CD4-positive, alpha-beta T cell (primary cell): ENCODE results near the gene WNT2. TPM values are rescaled to one million over a fixed set of nuclear protein-coding genes. Genes with fewer than 3 reads are reported as not detected.

ENCODE experiments used
- ATAC-seq: fragments of 200-7000 bp; cut with Tn5 transposase; one replicate; pipeline ENCODE4 v1.10.0; 2022; ENCODE audit warnings: mild to moderate bottlenecking; ENCODE audit not compliant: poor library complexity
- CTCF ChIA-PET: fragments of 350-600 bp; sonication (Branson Sonifier 250); formaldehyde crosslinking; loops from one replicate; lab custom pipeline; 2021; ENCODE audit warnings: antibody characterized with exemption, inconsistent platforms; lab: Charles Lee
- POLR2A ChIA-PET: fragments of 350-600 bp; sonication (Branson Sonifier 250); formaldehyde crosslinking; loops from one replicate; lab custom pipeline; 2021; ENCODE audit warnings: antibody characterized with exemption, inconsistent platforms; lab: Charles Lee
- DNase-seq, 14 experiments: peaks; one replicate each; pipeline ENCODE4 v3.0.0-alpha.2; 2013 to 2020; ENCODE audit warnings: mixed read lengths in 2 of 14
- H3K27ac ChIP-seq, 2 donors: one replicate each; pipeline versions ENCODE4 v1.5.1 to v1.7.0; 2013; ENCODE audit warnings: low read length in 2 of 2, low read depth in 1 of 2, mild to moderate bottlenecking in 1 of 2
- H3K27me3 ChIP-seq, 2 experiments: 1 replicate in 1 of 2; 2 replicates in 1 of 2; pipeline versions ENCODE4 v1.6.1 to v1.7.0; 2013; ENCODE audit warnings: low read length in 2 of 2, control low read depth in 1 of 2, mild to moderate bottlenecking in 1 of 2, moderate library complexity in 1 of 2; ENCODE audit not compliant: insufficient read depth in 2 of 2, control insufficient read depth in 1 of 2
- H3K36me3 ChIP-seq: one replicate; pipeline ENCODE4 v1.6.1; 2013; ENCODE audit warnings: low read length, control low read depth; ENCODE audit not compliant: insufficient read depth
- H3K4me1 ChIP-seq: one replicate; pipeline ENCODE4 v1.6.1; 2013; ENCODE audit warnings: low read length, control low read depth; ENCODE audit not compliant: insufficient read depth
- H3K4me3 ChIP-seq: one replicate; pipeline ENCODE4 v1.5.1; 2013; ENCODE audit warnings: mild to moderate bottlenecking, low read length, moderate library complexity
- H3K9me3 ChIP-seq, 2 experiments: 1 replicate in 1 of 2; 2 replicates in 1 of 2; pipeline versions ENCODE4 v1.6.1 to v1.7.0; 2013; ENCODE audit warnings: low read length in 2 of 2, mild to moderate bottlenecking in 2 of 2, control low read depth in 1 of 2, moderate library complexity in 1 of 2; ENCODE audit not compliant: control insufficient read depth in 1 of 2, insufficient read depth in 1 of 2
- H3K27ac Mint-ChIP-seq: one replicate; pipeline ENCODE4 v1.8.0; 2020; ENCODE audit warnings: mixed read lengths
- H3K27me3 Mint-ChIP-seq: one replicate; pipeline ENCODE4 v1.8.0; 2021; ENCODE audit warnings: mixed read lengths
- H3K36me3 Mint-ChIP-seq: one replicate; pipeline ENCODE4 v1.8.0; 2021; ENCODE audit warnings: low read depth, mixed read lengths
- H3K4me1 Mint-ChIP-seq: one replicate; pipeline ENCODE4 v1.8.0; 2021; ENCODE audit warnings: low read depth, mixed read lengths
- H3K4me3 Mint-ChIP-seq: one replicate; pipeline ENCODE4 v1.8.0; 2020; ENCODE audit warnings: mild to moderate bottlenecking, mixed read lengths
- H3K9me3 Mint-ChIP-seq: one replicate; pipeline ENCODE4 v1.8.0; 2020; ENCODE audit warnings: mixed read lengths
- intact Hi-C, 2 experiments: fragments of 100-400 bp; cut with DNase I in 1 of 2; cut with micrococcal nuclease in 1 of 2; formaldehyde crosslinking; loops; one replicate each; pipeline versions ENCODE4 v1.15.1 to v1.9.0; 2023 to 2025; cut with DNase I, micrococcal nuclease
- total RNA-seq, 174 experiments: library from RNA in 2 of 174; stranded (reverse) in 2 of 174; gene quantifications; one replicate each; pipeline ENCODE4 v1.2.3 and lab custom pipeline; 2021 to 2026
- TF ChIP-seq, protein P1 (sequence below): fragments of 200-600 bp; IDR thresholded peaks from one replicate; pipeline ENCODE4 v1.8.0; 2022; ENCODE audit warnings: antibody characterized with exemption, mild to moderate bottlenecking

Gene WNT2
- total RNA-seq, 2 experiments from 2014 or later: not detected

DNA sequence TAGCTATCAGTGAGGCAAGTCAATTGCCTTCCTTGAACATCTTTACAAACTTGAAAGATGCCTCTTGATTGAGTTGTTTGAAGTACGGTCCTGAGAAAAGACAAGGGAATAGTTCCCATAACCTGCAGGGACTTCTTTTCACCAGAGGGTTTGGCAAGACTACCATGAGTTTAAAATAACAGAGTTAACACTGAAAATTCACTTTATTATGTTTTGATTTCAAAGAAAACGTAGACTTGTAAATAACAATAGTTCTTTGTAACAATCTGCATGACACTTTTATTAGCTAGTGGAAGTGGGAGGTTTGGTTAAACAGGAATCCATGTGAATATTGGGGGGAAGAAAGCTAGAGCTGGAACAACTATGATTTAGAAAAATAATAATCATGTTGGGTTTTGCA is 49.5 kb downstream of the WNT2 start:
- H3K36me3 ChIP-seq: no peaks in the 10 kb centered on the region
- no peaks in the 10 kb centered on the region for H3K36me3 Mint-ChIP-seq
- ChIA-PET CTCF (no interaction called here), POLR2A (no interaction called here)
- no peaks in the 10 kb centered on the region for H3K4me1 ChIP-seq
- no peak for DNase-seq
- H3K4me3 ChIP-seq: no peak overlapping the region
- TF ChIP-seq, protein P1, sequence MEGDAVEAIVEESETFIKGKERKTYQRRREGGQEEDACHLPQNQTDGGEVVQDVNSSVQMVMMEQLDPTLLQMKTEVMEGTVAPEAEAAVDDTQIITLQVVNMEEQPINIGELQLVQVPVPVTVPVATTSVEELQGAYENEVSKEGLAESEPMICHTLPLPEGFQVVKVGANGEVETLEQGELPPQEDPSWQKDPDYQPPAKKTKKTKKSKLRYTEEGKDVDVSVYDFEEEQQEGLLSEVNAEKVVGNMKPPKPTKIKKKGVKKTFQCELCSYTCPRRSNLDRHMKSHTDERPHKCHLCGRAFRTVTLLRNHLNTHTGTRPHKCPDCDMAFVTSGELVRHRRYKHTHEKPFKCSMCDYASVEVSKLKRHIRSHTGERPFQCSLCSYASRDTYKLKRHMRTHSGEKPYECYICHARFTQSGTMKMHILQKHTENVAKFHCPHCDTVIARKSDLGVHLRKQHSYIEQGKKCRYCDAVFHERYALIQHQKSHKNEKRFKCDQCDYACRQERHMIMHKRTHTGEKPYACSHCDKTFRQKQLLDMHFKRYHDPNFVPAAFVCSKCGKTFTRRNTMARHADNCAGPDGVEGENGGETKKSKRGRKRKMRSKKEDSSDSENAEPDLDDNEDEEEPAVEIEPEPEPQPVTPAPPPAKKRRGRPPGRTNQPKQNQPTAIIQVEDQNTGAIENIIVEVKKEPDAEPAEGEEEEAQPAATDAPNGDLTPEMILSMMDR: no peak
- H3K27me3 Mint-ChIP-seq: peaks cover 28% of the 10 kb centered on the region
- H3K27ac Mint-ChIP-seq: no peak overlapping the region
- H3K27me3 ChIP-seq: no peaks in the 10 kb centered on the region
- no peak overlapping the region for H3K4me3 Mint-ChIP-seq
- intact Hi-C loops: no loop called here
- H3K27ac ChIP-seq: no peak overlapping the region
- H3K9me3 Mint-ChIP-seq: no peaks in the 10 kb centered on the region
- ATAC-seq: no peak
- H3K9me3 ChIP-seq: no peaks in the 10 kb centered on the region
- no peaks in the 10 kb centered on the region for H3K4me1 Mint-ChIP-seq

DNA sequence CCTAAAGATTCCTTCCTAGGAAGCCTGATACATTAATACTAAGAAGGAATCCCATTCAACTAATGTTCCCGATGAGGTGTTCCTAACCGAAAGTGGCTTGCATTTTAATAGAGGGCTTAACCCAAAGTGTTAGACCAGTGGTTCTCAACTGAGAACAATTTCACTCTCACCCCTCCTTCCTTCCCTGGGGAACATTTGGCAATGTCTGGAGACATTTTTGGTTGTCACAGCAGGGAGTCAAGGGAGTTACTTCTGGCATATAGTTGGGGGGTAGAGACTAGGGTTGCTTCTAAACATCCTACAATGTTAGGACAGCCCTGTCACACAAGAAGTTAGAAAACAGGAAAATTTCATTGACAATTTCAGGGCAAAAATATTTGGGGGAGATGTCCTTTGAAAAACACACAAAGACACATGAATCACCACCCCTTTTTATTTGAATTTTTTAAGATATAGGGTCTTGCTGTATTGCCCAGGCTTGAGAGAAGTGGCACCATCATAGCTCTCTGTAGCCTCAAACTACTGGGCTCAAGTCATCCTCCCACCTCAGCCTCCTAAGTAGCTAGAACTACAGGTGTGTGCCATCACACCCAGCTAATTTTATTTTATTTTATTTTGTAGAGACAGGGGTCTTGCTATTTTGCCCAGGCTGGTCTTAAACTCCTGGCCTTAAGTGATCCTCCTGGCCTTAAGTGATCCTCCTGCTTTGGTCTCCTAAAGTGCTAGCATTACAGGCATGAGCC is 50.7 kb downstream of the WNT2 start:
- H3K4me1 Mint-ChIP-seq: no peaks in the 10 kb centered on the region
- no peaks in the 10 kb centered on the region for H3K9me3 Mint-ChIP-seq
- TF ChIP-seq, protein P1: no peak
- H3K27ac ChIP-seq: no peak overlapping the region
- no peak overlapping the region for H3K4me3 Mint-ChIP-seq
- CTCF ChIA-PET: no interaction called here
- no peak for DNase-seq
- H3K27me3 Mint-ChIP-seq: peaks cover 36% of the 10 kb centered on the region
- H3K36me3 ChIP-seq: no peaks in the 10 kb centered on the region
- no peak overlapping the region for H3K4me3 ChIP-seq
- H3K27ac Mint-ChIP-seq: no peak overlapping the region
- no peaks in the 10 kb centered on the region for H3K9me3 ChIP-seq
- ATAC-seq: no peak
- no peaks in the 10 kb centered on the region for H3K36me3 Mint-ChIP-seq
- H3K4me1 ChIP-seq: no peaks in the 10 kb centered on the region
- intact Hi-C loops: no loop called here
- POLR2A ChIA-PET: no interaction called here
- H3K27me3 ChIP-seq: no peaks in the 10 kb centered on the region

DNA sequence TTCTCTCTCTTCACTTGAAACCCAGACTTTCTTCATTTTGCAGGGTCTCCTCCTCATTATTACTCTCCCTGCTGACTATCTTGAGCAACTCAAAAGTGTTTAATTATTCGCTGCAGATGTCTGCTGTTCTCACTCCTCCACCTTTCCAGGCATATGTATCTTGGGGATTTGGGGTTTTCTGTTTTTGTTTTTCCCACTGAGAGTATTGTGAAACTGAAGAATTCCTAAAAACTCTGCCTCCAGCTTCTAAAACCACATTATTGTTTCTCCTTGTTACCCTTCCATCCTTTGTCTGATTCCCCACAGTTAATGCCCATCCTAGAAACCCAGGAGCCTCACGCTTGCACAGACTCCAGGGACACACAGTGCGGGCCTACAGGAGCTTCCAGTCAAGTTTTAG is 51.3 kb downstream of the WNT2 start:
- H3K36me3 ChIP-seq: no peaks in the 10 kb centered on the region
- no peaks in the 10 kb centered on the region for H3K36me3 Mint-ChIP-seq
- TF ChIP-seq, protein P1: no peak
- ChIA-PET CTCF (no interaction called here), POLR2A (no interaction called here)
- intact Hi-C loops: no loop called here
- H3K9me3 ChIP-seq: no peaks in the 10 kb centered on the region
- H3K4me3 ChIP-seq: no peak overlapping the region
- no peaks in the 10 kb centered on the region for H3K9me3 Mint-ChIP-seq
- H3K4me3 Mint-ChIP-seq: no peak overlapping the region
- peaks cover 35% of the 10 kb centered on the region for H3K27me3 Mint-ChIP-seq
- ATAC-seq (no peak), DNase-seq (no peak)
- no peaks in the 10 kb centered on the region for H3K4me1 ChIP-seq
- no peaks in the 10 kb centered on the region for H3K27me3 ChIP-seq
- H3K27ac ChIP-seq: no peak overlapping the region
- H3K4me1 Mint-ChIP-seq: no peaks in the 10 kb centered on the region
- no peak overlapping the region for H3K27ac Mint-ChIP-seq
